Activated CD4-positive, alpha-beta memory T cell treated with anti-CD3 and anti-CD28 coated beads for 36 hours (primary cell): Measurements from ENCODE around the gene TSPAN14. TPM values are rescaled to one million over a fixed set of nuclear protein-coding genes. Genes with fewer than 3 reads are reported as not detected.

Experiments used
- CTCF ChIA-PET: fragments of 350-600 bp; sonication (Branson Sonifier 250); formaldehyde crosslinking; loops from one replicate; lab custom pipeline; 2021; ENCODE audit warnings: antibody characterized with exemption, inconsistent platforms; lab: Charles Lee
- POLR2A ChIA-PET: fragments of 350-600 bp; sonication (Branson Sonifier 250); formaldehyde crosslinking; loops from one replicate; lab custom pipeline; 2021; ENCODE audit warnings: antibody characterized with exemption; lab: Charles Lee
- DNase-seq: peaks from one replicate; pipeline ENCODE4 v3.0.0-alpha.2; 2020
- H3K27ac Mint-ChIP-seq: one replicate; pipeline ENCODE4 v1.8.0; 2021; ENCODE audit warnings: mixed read lengths
- H3K27me3 Mint-ChIP-seq: one replicate; pipeline ENCODE4 v1.8.0; 2021; ENCODE audit warnings: mixed read lengths
- H3K36me3 Mint-ChIP-seq: one replicate; pipeline ENCODE4 v1.8.0; 2021; ENCODE audit warnings: mixed read lengths
- H3K4me1 Mint-ChIP-seq: one replicate; pipeline ENCODE4 v1.8.0; 2021; ENCODE audit warnings: low read depth, mixed read lengths
- H3K4me3 Mint-ChIP-seq: one replicate; pipeline ENCODE4 v1.8.0; 2021; ENCODE audit warnings: mild to moderate bottlenecking, mixed read lengths
- H3K9me3 Mint-ChIP-seq: one replicate; pipeline ENCODE4 v1.8.0; 2021; ENCODE audit warnings: mixed read lengths
- intact Hi-C: fragments of 100-400 bp; cut with micrococcal nuclease; formaldehyde crosslinking; loops from one replicate; pipeline ENCODE4 v1.15.1; 2023
- total RNA-seq, 2 experiments: library from RNA; stranded (reverse); gene quantifications; one replicate each; pipeline ENCODE4 v1.2.3, GENCODE V29; 2021

Gene TSPAN14, protein sequence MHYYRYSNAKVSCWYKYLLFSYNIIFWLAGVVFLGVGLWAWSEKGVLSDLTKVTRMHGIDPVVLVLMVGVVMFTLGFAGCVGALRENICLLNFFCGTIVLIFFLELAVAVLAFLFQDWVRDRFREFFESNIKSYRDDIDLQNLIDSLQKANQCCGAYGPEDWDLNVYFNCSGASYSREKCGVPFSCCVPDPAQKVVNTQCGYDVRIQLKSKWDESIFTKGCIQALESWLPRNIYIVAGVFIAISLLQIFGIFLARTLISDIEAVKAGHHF
- total RNA-seq, result 10 to 100 TPM; 48.9 to 51.8 TPM

DNA sequence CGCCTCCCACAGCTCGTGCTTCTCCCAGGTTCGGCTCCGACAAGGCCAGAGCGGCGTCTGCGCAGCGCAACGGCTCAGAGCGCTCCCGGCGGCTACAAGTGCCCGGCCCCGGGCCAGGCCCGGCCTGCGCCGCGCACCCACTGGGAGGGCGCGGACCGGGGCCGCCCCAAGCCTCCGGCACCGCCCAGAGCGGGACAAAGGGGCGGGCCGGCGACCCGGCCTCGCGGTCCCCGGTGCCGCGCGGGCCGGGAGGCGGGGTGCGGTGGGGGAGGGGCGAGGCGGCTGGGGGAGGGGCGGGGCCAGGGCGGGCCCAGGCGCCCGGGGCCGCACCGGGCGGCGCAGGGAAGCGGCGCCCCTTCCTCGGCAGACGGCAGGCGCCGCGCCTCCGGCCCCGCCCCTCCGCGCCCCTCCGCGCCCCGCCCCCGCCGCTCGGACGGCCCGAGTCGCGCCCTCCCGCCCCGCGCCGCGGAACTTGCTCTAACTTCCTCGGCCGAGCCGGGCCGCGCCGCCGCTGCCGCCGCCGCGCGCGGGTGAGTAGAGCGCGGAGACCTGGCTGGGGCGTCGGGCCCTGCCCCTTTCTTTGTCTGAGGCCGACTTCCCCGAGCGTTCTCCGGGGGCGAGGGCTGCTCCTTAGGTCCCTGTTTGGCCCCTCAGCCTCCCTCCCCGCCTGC lies at the start of gene TSPAN14:
Gene TSPAN14, plus strand, starts transcription at position 469 of the 671 bp plus-strand sequence. CDS start 34,924 bp downstream, outside the sequence.
- H3K4me1 Mint-ChIP-seq, result peaks cover 46% of the 10 kb centered on the region

DNA sequence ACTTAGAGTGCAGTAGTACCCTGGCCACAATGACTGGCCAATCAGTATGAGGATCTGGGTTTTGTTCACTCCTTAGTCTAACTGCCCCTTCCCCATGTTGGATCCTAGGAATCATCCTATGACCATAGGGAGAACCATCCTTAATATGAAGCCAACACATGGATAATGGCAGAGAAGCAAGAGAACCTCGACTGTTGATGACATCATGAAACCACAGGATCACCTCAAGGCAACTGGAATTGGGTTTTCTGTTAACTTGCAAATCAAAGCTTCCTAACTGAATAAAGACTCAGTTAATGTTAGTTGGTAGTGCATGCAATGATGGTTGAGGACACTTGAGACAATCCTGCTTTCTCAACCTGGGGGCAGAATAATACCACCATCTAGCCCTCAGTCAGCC lies 49.1 kb upstream of the TSPAN14 start:
- no peak overlapping the region for H3K27ac Mint-ChIP-seq
- intact Hi-C loops, result no loop called here
- ChIA-PET CTCF (interaction anchor here (1.7 to 2.5 kb wide), 2 partner anchors 27 to 40 kb away, joined by 5 to 10 read pairs; no protein-coding TSS in a partner anchor), POLR2A (no interaction called here)
- no peaks in the 10 kb centered on the region for H3K36me3 Mint-ChIP-seq
- no peaks in the 10 kb centered on the region for H3K9me3 Mint-ChIP-seq
- H3K4me3 Mint-ChIP-seq, result no peak overlapping the region
- H3K27me3 Mint-ChIP-seq, result peaks cover 5% of the 10 kb centered on the region
- H3K4me1 Mint-ChIP-seq, result peaks cover 11% of the 10 kb centered on the region
- DNase-seq, result no peak

More for the DNA sequence above, at the start of gene TSPAN14:
- Mint-ChIP-seq H3K4me3 (peak within 1 kb of the TSS; percentile 91), H3K27ac (peak within 1 kb of the TSS; percentile 97), H3K27me3 (no peaks in the 10 kb centered on the region), H3K9me3 (no peaks in the 10 kb centered on the region), H3K36me3 (peaks cover 13% of the 10 kb centered on the region)
- ChIA-PET CTCF (interaction anchor here (1.4 to 36.2 kb wide), 3 partner anchors 9 to 76 kb away, joined by 6 to 1168 read pairs (median 6); no protein-coding TSS in a partner anchor), POLR2A (interaction anchor here (1.0 to 5.1 kb wide), 5 partner anchors 8 to 52 kb away, joined by 3 to 23 read pairs (median 4); no protein-coding TSS in a partner anchor)
- DNase-seq, result peak; percentile 81
- intact Hi-C loops, result loop anchor here (1.0 kb wide), 1 partner anchor 47 kb away; no protein-coding TSS in a partner anchor

DNA sequence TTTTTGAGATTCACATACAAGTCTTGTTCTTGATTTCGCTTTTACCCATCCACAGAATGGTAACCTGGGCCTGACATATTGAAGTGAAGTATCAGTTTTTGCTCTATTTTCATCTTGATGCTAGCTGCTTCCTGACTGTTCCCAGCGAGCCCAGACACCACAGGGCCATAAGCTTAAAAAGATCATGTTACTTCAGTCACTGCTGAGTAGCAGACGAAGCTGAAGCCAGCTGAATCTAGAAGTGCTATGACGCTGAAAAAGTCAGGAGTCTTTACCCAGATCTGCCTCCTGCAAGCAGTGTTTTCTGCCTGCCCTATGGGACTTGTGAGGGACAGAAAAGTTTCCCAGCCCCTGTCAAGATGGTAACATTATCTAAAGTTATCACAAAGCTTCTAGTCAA lies 48.5 kb upstream of the TSPAN14 start:
- peaks cover 5% of the 10 kb centered on the region for H3K27me3 Mint-ChIP-seq
- intact Hi-C loops, result no loop called here
- no peaks in the 10 kb centered on the region for H3K36me3 Mint-ChIP-seq
- no peak for DNase-seq
- H3K27ac Mint-ChIP-seq, result no peak overlapping the region
- ChIA-PET CTCF (interaction anchor here (1.7 to 2.5 kb wide), 2 partner anchors 28 to 39 kb away, joined by 5 to 10 read pairs; no protein-coding TSS in a partner anchor), POLR2A (no interaction called here)
- H3K9me3 Mint-ChIP-seq, result no peaks in the 10 kb centered on the region
- peaks cover 11% of the 10 kb centered on the region for H3K4me1 Mint-ChIP-seq
- no peak overlapping the region for H3K4me3 Mint-ChIP-seq

DNA sequence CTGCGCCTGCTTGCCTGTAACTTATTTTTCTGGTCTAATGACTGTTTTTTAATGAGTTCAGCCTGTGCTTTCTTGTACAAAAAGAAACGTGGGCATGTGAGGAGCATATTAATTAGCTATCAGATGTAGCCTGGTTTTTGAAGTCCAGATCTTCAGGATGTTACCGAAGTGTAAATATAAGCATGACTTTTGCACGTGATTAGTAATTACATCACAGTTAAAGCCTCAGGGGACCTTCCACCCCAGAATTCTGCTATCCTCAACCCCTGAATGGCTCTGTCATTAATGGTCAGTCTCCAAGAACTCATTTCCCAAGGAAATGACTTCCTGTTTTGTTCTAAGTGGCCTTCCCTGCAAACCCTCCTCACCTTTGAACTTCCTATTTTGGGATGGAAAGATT lies 47.9 kb upstream of the TSPAN14 start:
- Mint-ChIP-seq H3K4me3 (no peak overlapping the region), H3K27ac (no peak overlapping the region), H3K36me3 (no peaks in the 10 kb centered on the region), H3K4me1 (peaks cover 11% of the 10 kb centered on the region), H3K27me3 (peaks cover 5% of the 10 kb centered on the region), H3K9me3 (no peaks in the 10 kb centered on the region)
- CTCF ChIA-PET, result interaction anchor here (1.7 to 2.5 kb wide), 3 partner anchors 28 to 39 kb away, joined by 5 to 14 read pairs (median 10); no protein-coding TSS in a partner anchor
- POLR2A ChIA-PET, result no interaction called here
- intact Hi-C loops, result no loop called here
- no peak for DNase-seq

DNA sequence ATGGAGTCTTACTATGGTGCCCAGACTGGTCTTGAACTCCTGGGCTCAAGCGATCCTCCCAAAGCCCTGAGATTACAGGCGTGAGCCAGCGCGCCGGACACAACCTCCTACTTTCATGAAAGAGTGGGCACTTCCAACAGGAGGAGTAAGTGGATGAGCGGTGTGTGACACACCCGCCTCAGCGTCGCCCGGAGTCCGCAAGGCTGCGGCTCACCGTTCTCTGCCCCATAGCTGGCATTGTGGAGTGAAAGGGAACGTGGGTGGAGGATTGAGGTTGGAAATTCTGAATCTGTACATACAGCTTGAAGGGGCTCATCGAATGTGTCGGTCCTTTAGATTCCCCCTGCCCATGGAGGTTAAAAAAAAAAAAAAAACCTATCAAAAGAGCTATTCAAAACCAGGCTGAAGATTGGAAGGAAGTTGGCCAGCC lies 46.3 kb upstream of the TSPAN14 start:
- DNase-seq, result peak; percentile 73
- Mint-ChIP-seq H3K36me3 (no peaks in the 10 kb centered on the region), H3K27me3 (peaks cover 5% of the 10 kb centered on the region), H3K4me1 (peaks cover 16% of the 10 kb centered on the region), H3K9me3 (no peaks in the 10 kb centered on the region), H3K27ac (peak overlapping the region; percentile 57), H3K4me3 (peak overlapping the region; percentile 80)
- intact Hi-C loops, result loop anchor here (1.0 to 2.0 kb wide), 2 partner anchors 30 to 35 kb away; no protein-coding TSS in a partner anchor
- ChIA-PET CTCF (interaction anchor here (0.6 to 2.4 kb wide), 4 partner anchors 30 to 147 kb away, joined by 3 to 14 read pairs (median 8); no protein-coding TSS in a partner anchor), POLR2A (interaction anchor here (0.7 to 1.0 kb wide), 3 partner anchors 12 to 40 kb away, joined by 3 to 4 read pairs (median 3); no protein-coding TSS in a partner anchor)

DNA sequence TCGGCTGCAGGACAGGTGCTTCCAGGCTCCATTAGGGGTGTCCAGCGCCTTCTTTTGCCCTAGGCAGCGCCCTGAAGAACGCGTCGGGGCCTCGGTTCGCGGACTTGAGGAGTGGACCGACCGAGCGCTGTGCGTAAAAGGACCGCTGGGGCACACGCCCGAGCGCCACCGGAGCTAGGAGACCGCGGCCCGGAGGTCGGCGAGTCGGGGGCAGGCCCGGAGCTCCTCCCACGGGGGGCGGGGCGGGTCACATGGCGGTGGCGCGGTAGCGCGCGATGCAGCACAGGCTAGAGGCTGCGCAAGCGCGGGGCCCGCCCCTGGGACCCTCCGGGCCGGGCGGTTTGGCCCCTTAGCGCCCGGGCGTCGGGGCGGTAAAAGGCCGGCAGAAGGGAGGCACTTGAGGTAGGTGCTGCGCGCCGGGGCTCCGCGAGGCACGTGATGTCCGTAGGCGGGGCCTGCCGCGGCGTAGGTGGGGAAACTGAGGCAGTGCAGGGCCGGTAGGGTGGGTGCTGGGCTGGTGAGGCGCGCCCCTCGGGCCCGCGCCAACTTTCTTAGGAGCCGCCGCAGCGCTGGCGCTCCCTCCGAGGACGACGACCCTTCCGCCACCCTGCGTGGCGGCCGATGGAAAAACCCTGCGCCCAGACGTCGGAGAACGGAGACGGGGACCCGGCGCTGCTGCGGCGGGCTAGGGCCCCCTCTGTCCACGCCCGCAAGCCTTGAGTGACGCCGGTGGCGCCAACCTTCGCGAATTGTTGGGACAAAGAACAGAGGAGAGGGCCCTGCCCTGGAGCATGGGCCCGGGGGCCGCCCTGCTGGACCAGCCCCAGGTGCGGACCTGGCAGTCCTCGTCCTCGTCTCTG lies 45.6 kb upstream of the TSPAN14 start, which contains the start of gene PRXL2A:
Gene PRXL2A, plus strand, starts transcription at position 310 of the 860 bp plus-strand sequence. CDS start 11,917 bp downstream, outside the sequence.
- H3K9me3 Mint-ChIP-seq, result no peaks in the 10 kb centered on the region
- peaks cover 16% of the 10 kb centered on the region for H3K4me1 Mint-ChIP-seq
- H3K27me3 Mint-ChIP-seq, result peaks cover 5% of the 10 kb centered on the region
- POLR2A ChIA-PET, result interaction anchor here (0.7 to 1.0 kb wide), 3 partner anchors 11 to 40 kb away, joined by 3 to 4 read pairs (median 3); no protein-coding TSS in a partner anchor
- peak within 1 kb of the TSS; percentile 57 for H3K27ac Mint-ChIP-seq
- peak; percentile 86 for DNase-seq
- CTCF ChIA-PET, result interaction anchor here (0.6 to 2.4 kb wide), 4 partner anchors 31 to 147 kb away, joined by 3 to 14 read pairs (median 8); no protein-coding TSS in a partner anchor
- H3K4me3 Mint-ChIP-seq, result peak within 1 kb of the TSS; percentile 80
- no peaks in the 10 kb centered on the region for H3K36me3 Mint-ChIP-seq
- intact Hi-C loops, result loop anchor here (1.0 to 2.0 kb wide), 2 partner anchors 30 to 34 kb away; no protein-coding TSS in a partner anchor

DNA sequence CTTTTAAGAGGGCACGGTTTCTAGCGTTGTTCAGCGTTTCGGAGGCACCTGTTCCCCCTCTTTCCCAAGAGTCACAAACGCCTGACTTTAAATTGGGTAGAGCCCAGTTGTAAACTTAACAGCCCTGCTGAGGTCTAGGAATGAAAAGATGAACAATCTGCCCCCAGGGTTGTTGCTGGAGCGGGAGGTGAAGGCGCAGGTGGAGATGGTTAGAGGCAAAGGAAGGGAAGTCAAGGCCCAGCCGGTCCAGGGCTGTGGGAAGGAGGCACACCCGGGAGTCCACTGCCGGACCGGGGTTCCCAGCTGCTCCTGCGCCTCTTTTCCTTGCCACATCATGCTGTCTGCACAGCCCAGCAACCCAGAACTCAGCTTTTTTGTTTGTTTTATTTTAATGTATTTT lies 45.0 kb upstream of the TSPAN14 start:
- Mint-ChIP-seq H3K27ac (no peak overlapping the region), H3K4me3 (peak overlapping the region; percentile 80), H3K4me1 (peaks cover 16% of the 10 kb centered on the region), H3K27me3 (peaks cover 5% of the 10 kb centered on the region), H3K36me3 (no peaks in the 10 kb centered on the region), H3K9me3 (no peaks in the 10 kb centered on the region)
- intact Hi-C loops, result loop anchor here (2.0 kb wide), 1 partner anchor 34 kb away; no protein-coding TSS in a partner anchor
- DNase-seq, result no peak
- POLR2A ChIA-PET, result no interaction called here
- CTCF ChIA-PET, result interaction anchor here (1.4 kb wide), 1 partner anchor 31 kb away, joined by 3 read pairs; no protein-coding TSS in a partner anchor

DNA sequence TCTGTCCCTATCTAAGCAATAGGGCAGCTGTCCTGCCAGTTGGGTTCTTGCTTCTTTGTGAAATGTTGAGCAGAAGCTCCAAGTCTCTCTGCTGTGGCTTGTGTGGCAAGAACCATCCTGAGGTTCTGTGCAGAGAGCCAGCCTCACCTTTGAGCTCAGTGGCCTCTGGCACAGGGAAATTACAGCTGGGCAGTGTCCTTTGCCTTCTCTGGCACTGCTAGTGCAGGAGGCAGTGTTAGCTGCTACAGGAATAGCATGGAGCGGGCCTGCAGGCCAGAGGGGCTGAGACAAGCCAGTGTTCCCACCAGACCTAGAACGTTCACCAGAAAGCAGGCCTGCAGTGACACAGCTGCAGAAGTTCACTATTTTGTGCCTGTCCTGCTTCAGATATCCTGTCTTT lies 44.0 kb upstream of the TSPAN14 start:
- CTCF ChIA-PET, result interaction anchor here (0.8 to 1.9 kb wide), 3 partner anchors 32 to 95 kb away, joined by 3 to 7 read pairs (median 3); no protein-coding TSS in a partner anchor

DNA sequence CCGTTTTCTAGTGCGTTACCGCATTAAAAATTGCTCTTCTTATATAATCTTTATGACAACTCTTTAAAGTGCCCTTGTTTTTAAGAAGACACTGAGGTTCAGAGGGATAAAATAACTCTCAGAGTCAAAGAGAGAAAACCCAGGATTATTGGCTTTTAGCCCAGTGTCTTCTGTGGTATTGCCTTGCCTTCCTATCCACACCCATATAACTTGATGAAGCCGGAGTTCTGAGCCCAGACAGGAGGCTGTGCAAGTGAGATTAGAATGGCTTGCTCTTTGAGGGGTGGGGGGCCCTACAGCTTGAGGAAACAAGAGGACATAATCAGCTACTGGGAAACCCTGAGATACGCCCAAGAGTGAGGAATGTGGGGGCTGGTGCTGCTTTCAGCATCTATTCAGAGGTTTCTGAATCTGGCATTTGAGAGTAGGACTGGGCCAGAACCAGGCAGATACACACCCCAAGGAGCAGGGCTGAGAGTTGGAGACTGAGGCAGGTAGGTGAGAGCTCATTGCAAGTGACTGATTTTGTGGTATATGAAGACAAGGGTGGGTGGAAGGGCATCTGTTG lies 43.4 kb upstream of the TSPAN14 start:
- no peak overlapping the region for H3K4me3 Mint-ChIP-seq
- H3K9me3 Mint-ChIP-seq, result no peaks in the 10 kb centered on the region
- H3K4me1 Mint-ChIP-seq, result peaks cover 16% of the 10 kb centered on the region
- ChIA-PET POLR2A (no interaction called here), CTCF (interaction anchor here (0.8 to 1.9 kb wide), 4 partner anchors 33 to 95 kb away, joined by 3 to 7 read pairs (median 4); no protein-coding TSS in a partner anchor)
- no peaks in the 10 kb centered on the region for H3K36me3 Mint-ChIP-seq
- intact Hi-C loops, result no loop called here
- H3K27me3 Mint-ChIP-seq, result peaks cover 5% of the 10 kb centered on the region
- DNase-seq, result no peak
- H3K27ac Mint-ChIP-seq, result no peak overlapping the region

More for the DNA sequence above, 44.0 kb upstream of the TSPAN14 start:
- no peaks in the 10 kb centered on the region for H3K36me3 Mint-ChIP-seq
- no peak overlapping the region for H3K4me3 Mint-ChIP-seq
- no peak for DNase-seq
- H3K9me3 Mint-ChIP-seq, result no peaks in the 10 kb centered on the region
- peaks cover 5% of the 10 kb centered on the region for H3K27me3 Mint-ChIP-seq
- H3K27ac Mint-ChIP-seq, result no peak overlapping the region
- intact Hi-C loops, result no loop called here
- POLR2A ChIA-PET, result no interaction called here
- H3K4me1 Mint-ChIP-seq, result peaks cover 16% of the 10 kb centered on the region

DNA sequence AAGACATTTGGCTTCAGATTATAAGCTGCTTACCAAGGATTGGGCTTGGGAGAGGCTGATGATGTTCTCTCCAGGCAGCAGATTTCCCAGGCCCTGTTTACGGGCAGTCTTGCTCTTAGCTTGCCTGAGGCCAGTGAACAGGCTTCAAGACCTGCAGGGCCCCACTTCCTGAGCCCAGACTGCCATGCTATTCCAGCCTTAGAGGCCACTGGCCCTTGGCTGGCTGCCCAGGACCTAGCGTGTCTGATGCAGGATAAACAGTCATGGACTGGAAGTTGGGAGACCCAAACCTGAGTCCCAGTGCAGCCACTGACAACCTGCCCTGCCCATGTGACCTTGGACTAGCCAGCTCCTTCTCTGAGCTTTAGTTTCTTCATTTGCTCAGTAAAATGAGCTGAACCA lies 42.8 kb upstream of the TSPAN14 start:
- no peaks in the 10 kb centered on the region for H3K36me3 Mint-ChIP-seq
- POLR2A ChIA-PET, result no interaction called here
- peaks cover 5% of the 10 kb centered on the region for H3K27me3 Mint-ChIP-seq
- peaks cover 16% of the 10 kb centered on the region for H3K4me1 Mint-ChIP-seq
- no peak overlapping the region for H3K4me3 Mint-ChIP-seq
- CTCF ChIA-PET, result interaction anchor here (0.8 to 1.9 kb wide), 2 partner anchors 33 to 94 kb away, joined by 5 to 7 read pairs; no protein-coding TSS in a partner anchor
- H3K9me3 Mint-ChIP-seq, result no peaks in the 10 kb centered on the region
- intact Hi-C loops, result no loop called here
- DNase-seq, result no peak
- no peak overlapping the region for H3K27ac Mint-ChIP-seq
